GF-D8 (cell line): Measurements from ENCODE around the gene KRT80.
A peak's percentile ranks its signal among the peaks of the same experiment; 100 is the strongest.

Source experiments
- DNase-seq: peaks from one replicate; lab custom pipeline; 2025; lab: John Stamatoyannopoulos, UW

Gene KRT80

GRCh38 chr12:52198454-52199215 lies 6.8 kb upstream of the KRT80 start:
- peak; percentile 92 for DNase-seq

GRCh38 chr12:52197371-52198231 lies 5.8 kb upstream of the KRT80 start:
- DNase-seq, result peak; percentile 93

GRCh38 chr12:52195065-52195730 lies 3.4 kb upstream of the KRT80 start:
- DNase-seq, result peak; percentile 47

- DNase-seq, result no peak
These were observed 2.2 kb upstream of the KRT80 start for GRCh38 chr12:52193991-52194390.

- DNase-seq, result no peak
These were observed 1.7 kb upstream of the KRT80 start for GRCh38 chr12:52193532-52193931.

GRCh38 chr12:52190860-52191729 lies 719 bp downstream of the KRT80 start:
- no peak for DNase-seq

GRCh38 chr12:52189376-52190174 lies 2.2 kb downstream of the KRT80 start:
- no peak for DNase-seq

GRCh38 chr12:52188658-52189057 lies 3.2 kb downstream of the KRT80 start:
- DNase-seq, result no peak

GRCh38 chr12:52187640-52188039 lies 4.2 kb downstream of the KRT80 start:
- no peak for DNase-seq

GRCh38 chr12:52187206-52187605 lies 4.6 kb downstream of the KRT80 start:
- no peak for DNase-seq

GRCh38 chr12:52186118-52186840 lies 5.5 kb downstream of the KRT80 start:
- DNase-seq, result no peak

GRCh38 chr12:52185400-52185967 lies 6.3 kb downstream of the KRT80 start:
- DNase-seq, result no peak

GRCh38 chr12:52184813-52185212 lies 7.0 kb downstream of the KRT80 start:
- DNase-seq, result no peak

GRCh38 chr12:52183971-52184370 lies 7.8 kb downstream of the KRT80 start:
- no peak for DNase-seq

GRCh38 chr12:52183544-52183910 lies 8.3 kb downstream of the KRT80 start:
- DNase-seq, result no peak

- DNase-seq, result no peak
These were observed 8.8 kb downstream of the KRT80 start for GRCh38 chr12:52182898-52183543.

- DNase-seq, result no peak
These were observed 9.4 kb downstream of the KRT80 start for GRCh38 chr12:52182384-52182783.

GRCh38 chr12:52181746-52182145 lies 10.1 kb downstream of the KRT80 start:
- DNase-seq, result no peak

- no peak for DNase-seq
These were observed 10.7 kb downstream of the KRT80 start for GRCh38 chr12:52180971-52181628.
